Measurements from ENCODE around the gene RSRP1. TPM values are rescaled to one million over a fixed set of nuclear protein-coding genes. Genes with fewer than 3 reads are reported as not detected.
"Not testable (repeated sequence)": the region's sequence is repeated elsewhere in the genome, so short reads cannot be mapped to it uniquely, and the experiment has no call there.

RSRP1 gene, protein sequence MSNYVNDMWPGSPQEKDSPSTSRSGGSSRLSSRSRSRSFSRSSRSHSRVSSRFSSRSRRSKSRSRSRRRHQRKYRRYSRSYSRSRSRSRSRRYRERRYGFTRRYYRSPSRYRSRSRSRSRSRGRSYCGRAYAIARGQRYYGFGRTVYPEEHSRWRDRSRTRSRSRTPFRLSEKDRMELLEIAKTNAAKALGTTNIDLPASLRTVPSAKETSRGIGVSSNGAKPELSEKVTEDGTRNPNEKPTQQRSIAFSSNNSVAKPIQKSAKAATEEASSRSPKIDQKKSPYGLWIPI
- 96.4 and 135 TPM in 2 replicates for total RNA-seq

DNA sequence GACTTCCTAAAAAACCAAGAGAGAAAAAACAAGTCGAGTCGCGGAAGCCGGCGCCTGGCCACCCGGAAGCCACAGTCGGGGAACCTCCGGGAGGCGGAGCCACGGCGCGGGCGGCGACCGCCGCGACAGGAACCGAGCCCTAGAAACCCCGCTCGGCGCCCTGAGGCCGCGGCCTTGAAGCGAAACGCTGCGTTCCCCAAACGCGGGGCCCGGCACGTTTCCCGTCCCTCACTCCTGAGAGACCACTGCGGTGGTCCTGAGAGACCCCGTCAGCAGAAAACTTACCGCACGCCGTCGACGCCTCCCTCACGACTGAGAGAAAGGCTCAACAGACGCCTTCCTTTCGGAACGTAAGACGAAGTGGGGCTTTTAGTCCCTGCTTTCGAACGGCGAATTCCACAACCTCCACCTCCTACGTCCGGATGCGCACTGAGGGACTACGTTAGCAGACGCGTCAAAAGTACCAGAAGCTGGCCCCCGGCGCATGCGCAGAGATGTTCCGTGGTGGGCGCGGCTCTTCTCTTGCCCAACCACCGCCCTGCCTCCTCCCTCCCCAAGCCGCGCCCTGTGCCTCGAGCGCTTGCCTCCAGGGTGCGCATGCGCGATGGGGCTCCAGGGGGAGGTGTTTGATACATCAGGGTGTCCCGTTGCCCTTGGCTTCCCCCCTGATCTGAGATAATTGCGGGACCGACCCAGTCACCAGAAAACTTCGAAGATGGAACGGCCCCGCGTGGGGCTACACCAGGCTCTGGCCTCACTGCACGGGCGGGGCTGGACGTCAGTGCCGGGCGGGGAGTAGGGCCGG, at the start of gene RSRP1:
Gene RSRP1, minus strand, starts transcription at position 431 of the 805 bp plus-strand sequence. CDS start 491 bp downstream, outside the sequence.
- peak; percentile 95 to 98 for DNase-seq (ENCODE audit: low read depth in 2 of 2)

DNA sequence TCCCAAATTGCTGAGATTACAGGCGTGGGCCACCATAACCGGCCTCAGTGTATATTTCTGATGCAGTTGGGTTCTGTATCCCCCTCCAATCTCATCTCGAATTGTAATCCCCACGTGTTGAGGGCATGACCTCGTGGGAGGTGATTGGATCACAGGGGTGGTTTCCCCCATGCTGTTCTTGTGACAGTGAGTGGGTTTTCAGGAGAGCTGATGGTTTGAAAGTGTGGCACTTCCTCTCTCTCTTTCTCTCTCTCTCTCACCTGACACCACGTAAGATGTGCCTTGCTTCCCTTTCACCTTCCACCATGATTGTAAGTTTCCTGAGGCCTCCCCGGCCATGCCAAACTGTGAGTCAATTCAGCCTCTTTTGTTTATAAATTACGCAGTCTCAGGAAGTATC, 49.2 kb upstream of the RSRP1 start:
- DNase-seq (ENCODE audit: low read depth in 2 of 2): not testable (repeated sequence)

DNA sequence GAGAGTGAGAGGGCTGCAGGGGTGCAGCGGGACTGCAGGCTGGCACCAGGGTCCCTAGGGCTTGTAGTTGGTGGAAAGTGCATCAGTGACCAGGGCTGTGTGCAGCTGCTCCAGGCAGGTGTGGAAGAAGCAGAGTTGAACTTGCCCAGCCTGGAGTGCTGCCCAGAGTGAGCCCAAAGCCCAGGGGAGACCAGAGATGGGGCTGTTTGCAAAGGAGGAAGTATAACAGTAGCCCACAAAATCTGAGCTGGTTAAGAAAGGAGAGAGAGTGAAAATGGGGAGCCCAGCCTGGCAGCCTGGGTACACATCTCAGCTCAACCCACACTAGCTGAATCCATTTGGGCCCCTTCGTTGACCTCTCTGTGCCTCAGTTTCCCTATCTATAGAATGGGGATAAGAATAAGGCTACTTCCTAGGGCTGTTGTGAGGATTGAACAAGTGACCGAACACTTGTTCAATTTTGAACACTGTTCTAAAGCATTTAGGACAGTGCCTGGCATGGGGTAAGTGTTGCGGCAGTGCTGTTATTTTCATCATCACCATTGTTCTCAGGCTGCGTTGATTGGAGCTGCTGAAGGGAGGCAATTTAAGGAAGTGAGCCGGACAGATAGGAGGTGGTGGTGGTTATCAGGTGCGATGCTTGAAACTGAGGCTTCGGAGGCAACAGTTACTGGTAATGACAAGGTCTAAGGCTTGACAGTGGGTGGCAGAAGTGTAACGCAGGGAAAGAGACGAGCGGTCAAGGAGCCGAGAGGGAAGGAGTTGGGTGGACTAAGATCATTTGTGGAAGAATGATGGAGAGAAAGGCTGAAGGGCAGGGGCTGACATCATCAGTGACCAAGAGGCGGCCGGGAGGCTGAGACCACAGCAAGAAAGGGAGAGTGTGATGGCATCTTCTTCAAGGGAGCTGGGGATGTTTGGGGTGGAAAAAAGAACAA, 47.9 kb upstream of the RSRP1 start:
- not testable (repeated sequence) for DNase-seq (ENCODE audit: low read depth in 2 of 2)

DNA sequence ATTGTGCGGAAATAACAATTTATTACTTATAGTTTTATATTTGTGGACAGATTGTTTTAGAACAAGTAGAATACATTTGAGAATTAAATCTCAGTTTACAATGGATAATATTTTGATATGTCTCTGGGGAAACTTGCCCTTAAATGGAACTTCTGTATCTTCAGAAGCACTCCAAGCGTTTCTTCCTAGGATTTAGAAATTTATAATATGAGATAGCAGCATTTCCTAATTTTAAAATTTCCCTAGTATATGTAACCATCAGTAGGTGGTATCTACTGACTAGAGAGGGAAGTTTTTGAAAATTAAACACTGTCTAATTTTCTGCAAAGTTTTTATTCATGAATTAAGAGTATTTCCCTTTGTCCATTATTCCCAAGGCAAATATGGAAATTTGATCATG, 46.2 kb upstream of the RSRP1 start:
- not testable (repeated sequence) for DNase-seq (ENCODE audit: low read depth in 2 of 2)

DNA sequence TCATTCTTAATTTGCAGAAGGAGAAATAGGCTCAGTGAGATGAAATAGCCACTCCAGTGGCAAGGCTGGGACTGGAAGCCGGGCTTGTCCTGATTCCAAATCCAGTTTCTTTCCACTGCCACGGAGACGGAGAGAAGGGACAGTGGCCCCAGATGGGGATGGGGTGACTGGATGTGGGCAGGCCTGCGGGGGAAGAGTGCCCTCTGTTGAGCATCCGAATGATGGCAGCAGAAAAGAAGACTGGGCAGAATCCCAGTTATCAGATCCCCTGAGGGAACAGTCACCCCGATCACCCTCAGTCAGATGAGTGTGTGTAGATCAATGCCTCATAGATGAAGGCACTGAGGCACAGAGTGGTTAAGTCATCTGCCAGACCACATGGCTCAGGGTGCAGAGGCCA, 42.8 kb upstream of the RSRP1 start:
- not testable (repeated sequence) for DNase-seq (ENCODE audit: low read depth in 2 of 2)

DNA sequence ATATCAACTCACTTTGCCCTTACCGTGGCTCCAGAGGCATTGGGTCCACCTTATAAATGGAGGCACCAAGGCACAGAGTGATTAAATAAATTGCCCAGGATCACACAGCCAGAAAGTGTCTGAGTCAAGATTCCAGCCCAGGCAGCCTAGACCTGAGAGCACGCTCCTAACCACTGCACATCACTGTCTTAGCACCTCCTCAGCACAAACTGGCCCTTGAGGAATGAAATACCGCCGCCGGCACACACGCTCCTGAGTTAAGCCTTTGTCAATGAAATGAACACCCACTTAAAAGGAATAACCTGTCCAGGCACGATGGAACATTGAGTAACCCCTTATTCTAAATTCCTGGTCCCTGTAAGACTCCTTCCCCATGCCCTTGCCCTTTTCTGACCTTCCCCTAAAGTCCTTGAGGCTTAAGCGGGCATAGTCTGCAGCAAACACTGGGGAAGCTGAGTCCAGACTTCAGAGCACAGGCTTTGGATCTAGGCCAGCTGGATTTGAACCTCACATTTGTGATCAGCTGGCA, 41.4 kb upstream of the RSRP1 start:
- DNase-seq (ENCODE audit: low read depth in 2 of 2): not testable (repeated sequence)

DNA sequence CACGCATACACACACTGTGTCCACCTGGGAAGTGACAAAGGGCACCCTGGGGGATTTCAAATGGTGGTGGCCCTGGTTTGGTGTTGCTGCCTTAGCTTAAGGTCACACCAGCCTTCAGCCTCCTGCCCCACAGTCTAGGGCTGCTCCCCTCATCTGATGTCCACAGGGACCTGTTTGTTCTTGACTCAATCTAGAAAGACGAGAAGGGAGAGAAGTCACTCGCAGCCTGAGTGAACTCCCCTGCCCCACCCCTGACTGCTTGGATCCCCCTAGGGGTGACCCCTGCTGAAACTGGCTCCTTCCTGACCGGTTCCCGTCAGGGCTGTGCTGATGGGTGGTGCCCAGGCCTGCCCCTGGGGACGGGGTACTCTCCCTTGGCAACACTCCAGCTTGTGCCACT, 39.9 kb upstream of the RSRP1 start:
- not testable (repeated sequence) for DNase-seq (ENCODE audit: low read depth in 2 of 2)

DNA sequence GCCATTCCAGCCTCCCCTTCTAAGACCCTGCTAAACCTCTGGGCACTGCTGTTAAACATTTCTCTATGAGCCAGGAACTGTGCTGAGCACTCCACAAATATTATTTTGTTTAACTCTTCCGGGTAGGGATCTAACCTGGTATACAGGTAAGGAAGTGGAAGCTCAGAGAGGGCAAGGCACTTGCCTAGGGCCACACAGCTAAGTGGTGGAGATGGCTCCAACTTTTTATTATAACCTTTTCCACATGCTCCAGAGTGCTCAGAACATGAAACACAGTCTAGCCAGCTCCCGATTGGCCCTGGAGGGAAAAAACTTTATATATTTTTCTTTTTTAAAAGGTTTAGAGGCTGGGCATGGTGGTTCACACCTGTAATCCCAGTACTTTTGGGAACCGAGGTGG, 38.6 kb upstream of the RSRP1 start:
- DNase-seq (ENCODE audit: low read depth in 2 of 2): not testable (repeated sequence)

DNA sequence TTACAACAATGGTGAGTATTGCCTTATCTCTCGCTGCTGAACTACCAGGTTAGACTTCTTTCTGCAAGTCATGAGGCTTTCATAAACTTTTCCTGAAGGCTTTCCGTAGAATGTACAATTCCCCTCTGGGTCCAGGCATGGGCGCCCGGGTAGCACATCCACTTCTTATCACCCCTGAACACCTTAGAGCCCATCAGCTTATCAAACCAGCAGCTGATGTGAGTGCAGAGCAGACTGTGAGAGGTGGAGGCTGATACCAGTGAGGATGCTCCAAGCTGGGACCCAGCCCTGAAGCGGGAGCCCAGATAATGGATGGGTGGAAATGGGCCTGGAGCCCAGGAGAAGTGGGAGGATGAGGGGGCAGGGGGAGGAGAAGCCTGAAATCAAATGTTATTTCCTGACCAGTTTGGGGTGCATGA, 32.4 kb upstream of the RSRP1 start:
- DNase-seq (ENCODE audit: low read depth in 2 of 2): not testable (repeated sequence)

DNA sequence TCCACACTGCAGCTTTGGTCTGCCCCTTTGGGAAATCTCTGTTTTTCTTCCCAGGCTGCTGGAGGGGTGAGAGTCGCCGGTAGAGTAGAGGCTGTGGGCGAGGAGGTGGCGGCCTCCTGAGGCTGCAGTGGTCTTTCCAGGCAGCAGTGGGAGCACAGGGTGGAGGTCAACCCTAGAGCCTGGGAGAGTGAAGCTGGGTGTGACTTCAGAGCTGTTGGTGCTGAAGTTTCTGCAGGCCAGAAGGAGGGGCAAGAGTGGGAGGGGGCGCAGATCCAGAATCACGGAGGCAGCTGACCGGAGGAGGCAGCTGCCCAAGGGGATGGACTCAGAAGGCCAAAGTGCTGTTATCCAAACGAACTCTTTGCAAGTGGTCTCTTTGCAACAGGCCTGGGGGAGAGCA, 31.5 kb upstream of the RSRP1 start:
- not testable (repeated sequence) for DNase-seq (ENCODE audit: low read depth in 2 of 2)

DNA sequence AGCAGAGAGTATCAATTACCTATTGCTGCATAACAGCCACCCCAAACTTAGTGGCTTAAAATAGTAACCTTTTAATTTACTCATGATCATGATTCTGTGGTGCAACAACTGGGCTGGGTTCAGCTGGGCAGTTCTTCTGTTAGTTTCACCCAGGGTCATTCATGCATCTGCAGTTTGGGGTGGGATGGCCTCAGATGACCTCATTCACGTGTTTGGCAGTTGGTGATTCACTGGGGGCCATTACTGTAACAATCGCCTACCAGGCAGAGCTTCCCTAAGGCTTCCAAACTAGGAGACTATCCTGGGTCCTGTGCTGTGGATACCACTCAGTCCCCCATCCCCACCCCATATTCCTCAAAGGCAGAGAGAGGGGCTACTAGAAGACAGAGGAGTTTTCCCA, 31.1 kb upstream of the RSRP1 start:
- not testable (repeated sequence) for DNase-seq (ENCODE audit: low read depth in 2 of 2)

DNA sequence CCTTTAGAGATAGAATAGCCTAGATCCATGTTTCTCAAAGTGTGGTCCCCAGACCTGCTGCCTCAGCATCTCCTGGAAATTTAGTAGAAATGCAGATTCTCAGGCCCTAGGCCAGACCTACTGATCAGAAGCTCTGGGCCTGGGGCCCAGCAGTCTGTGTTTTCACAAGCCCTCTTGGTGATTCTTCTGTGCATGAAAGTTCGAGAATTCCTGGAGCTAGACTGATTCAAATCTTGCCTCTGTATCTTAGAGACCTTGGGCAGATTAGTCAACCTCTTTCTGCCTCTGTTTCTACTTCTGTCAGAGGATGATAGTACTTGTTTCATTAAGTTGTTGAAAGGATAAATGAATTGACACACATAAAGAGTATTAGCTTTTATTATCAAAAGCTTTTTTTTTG, 30.0 kb upstream of the RSRP1 start:
- not testable (repeated sequence) for DNase-seq (ENCODE audit: low read depth in 2 of 2)

DNA sequence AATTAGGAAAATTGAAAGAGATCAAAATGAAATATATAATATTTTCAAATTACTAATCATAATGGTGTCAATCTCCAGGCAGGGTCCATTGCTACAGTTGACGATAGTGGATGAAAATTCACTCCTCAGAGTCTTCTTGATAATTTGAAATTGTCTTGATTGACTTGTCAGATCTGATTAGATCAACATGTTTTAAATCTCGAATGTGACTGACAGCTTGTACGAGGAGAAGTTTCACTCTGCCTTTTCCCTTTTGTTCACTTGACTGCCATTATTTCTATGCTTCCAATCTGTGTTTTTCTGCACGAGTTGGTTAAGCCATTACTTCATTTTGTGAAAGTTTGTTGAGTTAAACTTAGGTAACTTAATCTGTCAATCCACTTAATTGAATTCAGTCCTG, 28.4 kb upstream of the RSRP1 start:
- DNase-seq (ENCODE audit: low read depth in 2 of 2): not testable (repeated sequence)

DNA sequence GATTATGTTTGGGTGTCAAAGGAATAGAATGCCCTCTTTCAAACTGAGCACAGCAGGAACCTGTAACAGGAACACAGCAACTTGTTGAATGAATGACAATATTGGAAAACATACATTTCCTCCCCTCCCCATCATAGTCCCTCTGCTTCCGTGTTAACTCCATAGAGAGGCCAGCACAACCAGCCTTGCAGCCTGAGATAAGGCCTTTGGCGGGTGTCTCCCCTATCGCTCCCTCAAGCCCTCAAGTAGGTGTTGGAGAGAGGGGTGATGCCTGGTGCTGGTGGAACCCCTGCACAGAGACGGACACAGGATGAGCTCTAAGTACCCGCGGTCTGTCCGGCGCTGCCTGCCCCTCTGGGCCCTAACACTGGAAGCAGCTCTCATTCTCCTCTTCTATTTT, 25.0 kb upstream of the RSRP1 start, which contains the start of gene RHD:
Gene RHD, plus strand, starts transcription at position 272 of the 400 bp plus-strand sequence. Its CDS starts 39 bp downstream, at position 311.
- not testable (repeated sequence) for DNase-seq (ENCODE audit: low read depth in 2 of 2)

DNA sequence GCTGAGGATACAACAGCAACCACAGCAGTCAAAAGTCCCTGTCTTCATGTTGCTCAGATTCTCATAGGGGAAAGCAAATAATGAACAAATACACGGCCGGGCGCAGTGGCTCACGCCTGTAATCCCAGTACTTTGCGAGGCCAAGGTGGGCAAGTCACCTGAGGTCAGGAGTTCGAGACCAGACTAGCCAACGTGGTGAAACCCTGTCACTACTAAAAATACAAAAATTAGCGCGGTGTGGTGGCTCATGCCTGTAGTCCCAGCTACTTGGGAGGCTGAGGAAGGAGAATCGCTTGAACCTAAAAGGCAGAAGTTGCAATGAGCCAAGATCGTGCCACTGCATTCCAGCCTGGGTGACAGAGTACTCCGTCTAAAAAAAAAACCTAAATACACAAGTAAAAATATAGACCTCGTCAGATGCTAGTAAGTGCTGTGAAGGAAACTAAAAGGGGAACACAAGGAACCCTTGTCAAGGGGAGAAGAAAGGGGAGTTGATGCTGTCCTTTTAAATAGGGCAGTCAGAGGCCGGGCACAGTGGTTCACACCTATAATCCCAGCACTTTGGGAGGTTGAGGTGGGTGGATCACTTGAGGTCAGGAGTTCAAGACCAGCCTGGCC, 21.0 kb upstream of the RSRP1 start:
- not testable (repeated sequence) for DNase-seq (ENCODE audit: low read depth in 2 of 2)

DNA sequence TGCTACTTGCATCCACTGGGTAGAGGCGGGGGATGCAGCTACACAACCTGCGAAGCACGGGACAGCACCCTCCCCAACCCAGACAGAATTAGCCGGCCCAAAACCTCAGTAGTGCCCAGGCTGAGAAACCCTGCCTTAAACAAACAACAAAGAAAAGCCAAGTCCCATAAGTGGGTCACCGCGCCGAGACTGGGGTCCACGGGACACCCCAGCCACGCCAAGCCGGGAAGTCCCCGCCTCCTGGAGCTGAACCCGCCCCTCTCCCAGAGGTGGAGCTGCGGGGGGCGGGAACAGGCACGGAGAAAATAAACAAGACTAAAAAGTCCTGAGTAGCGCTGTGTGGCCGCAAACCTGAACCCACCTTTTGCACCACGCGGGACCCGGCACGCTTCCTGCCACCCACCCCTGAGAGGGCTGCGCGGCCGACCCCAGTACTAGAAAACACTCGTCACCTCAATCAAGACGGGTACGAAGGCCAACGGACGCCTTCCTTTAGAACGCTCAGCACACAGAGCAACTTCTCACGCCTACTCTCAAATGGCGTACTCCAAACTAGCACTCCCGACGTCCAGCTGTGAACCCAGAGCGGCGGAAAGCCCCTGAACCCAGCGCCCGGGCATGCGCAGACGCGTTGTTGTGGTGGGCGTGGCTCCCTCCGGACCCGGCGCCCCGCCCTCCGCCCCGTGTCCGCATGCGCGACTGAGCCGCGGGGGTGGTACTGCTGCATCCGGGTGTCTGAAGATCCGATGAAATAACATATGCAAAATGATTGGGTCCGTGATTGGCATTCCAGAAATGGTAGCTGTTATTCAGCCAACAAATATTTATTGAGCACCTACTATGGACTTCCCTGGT, 20.3 kb upstream of the RSRP1 start:
- DNase-seq (ENCODE audit: low read depth in 2 of 2): peak in 1 of 2 donors; percentile 28

DNA sequence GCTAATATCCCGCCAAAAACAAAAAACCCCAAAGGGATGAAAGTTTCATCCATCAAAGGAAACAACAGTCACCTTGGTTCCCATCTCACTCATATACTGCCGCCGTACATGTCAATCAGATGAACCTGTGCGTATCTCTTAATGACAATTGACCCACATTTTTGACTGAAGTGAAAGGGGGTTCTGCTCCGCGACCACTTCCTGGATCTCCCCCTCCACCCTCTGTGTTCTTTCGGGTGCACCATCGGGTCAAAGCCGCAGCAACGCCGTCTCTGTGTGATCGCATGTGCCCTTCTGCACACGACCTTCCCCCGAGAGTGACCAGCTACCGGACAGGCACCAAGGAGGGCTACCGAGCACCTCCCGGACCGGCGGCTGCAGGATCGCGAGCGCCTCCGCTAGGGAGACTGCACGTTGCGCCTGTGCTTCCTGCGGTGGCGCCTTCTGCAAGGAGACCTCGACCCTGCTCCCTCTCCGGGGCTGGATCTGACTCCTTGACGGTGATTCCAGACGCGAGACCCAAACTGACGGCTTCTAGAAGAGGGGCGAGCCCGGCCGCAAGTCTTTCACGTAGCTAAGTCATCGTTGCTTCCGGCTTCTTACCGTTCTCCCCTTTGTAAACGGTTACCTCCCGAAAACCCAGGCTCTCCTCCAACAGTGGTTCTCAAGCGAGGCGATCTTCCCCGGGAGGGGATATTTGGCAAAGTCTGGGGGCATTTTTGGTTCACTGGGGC, 19.5 kb upstream of the RSRP1 start:
- not testable (repeated sequence) for DNase-seq (ENCODE audit: low read depth in 2 of 2)

DNA sequence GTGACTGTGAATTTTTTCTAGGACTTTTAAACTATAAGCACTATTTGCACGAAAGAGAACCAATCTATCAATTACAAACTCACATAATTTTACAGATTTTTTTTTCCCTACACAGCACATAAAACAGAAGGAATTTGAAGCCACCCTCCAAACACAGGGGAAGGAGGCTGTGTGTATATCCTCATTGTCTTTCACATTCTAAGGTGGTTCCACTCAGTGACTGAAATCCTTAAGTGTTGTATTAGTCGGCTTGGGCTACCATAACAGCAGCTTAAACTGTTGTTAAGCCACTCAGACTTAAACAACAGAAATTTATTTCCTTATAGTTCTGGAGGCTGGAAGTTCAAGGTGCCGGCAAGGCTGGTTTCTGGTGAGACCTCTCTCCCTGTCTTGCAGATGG, 13.1 kb upstream of the RSRP1 start:
- not testable (repeated sequence) for DNase-seq (ENCODE audit: low read depth in 2 of 2)

DNA sequence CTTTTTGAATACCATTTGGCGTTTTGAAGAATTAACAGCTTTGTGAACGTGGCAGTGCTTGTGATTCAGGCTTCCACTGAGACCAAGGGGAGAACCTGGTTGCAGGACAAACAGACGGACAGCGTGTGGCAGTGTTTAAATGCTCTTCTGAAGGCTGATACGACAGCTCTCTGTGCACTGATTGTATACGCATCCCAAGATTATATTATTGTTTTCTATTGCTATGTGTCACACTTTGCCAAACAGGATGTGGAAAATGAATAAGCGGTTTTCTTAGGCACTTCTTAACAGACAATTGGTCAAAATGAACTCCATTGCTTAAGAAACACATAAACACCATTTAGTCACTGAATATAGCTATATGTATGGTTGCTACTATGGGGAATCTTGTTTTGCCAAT, 12.6 kb upstream of the RSRP1 start:
- DNase-seq (ENCODE audit: low read depth in 2 of 2): peak; percentile 25 to 71
